HG02970 (cell line): ENCODE data around the gene C10orf53.
"Not testable (repeated sequence)": the region's sequence is repeated elsewhere in the genome, so short reads cannot be mapped to it uniquely, and the experiment has no call there.

Experiments used
- ATAC-seq: cut with Tn5 transposase; IDR thresholded peaks from one replicate; pipeline ENCODE4 v1.9.1; 2021; ENCODE audit warnings: mild to moderate bottlenecking, moderate library complexity, moderate number of reproducible peaks; ENCODE audit not compliant: unreplicated experiment, low FRiP score

C10orf53 gene

DNA sequence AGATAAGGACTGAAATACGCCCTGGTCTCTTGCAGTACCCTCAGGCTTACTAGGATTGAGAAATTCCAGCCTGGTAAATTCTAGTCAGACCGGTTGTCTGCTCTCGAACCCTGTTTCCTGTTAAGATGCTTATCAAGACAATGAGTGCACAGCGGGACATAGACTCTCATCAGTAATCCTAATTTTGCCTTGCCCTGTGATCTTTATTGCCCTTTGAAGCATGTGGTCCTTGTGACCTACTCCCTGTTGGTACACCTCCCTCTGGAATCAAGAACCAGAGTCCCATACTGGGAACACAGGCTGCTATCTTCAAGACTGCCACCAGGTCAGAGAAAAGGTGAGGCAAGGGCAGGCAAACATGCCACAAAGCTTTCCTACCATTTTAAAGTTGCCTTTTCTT is 7.2 kb downstream of the C10orf53 start:
- no peak for ATAC-seq

DNA sequence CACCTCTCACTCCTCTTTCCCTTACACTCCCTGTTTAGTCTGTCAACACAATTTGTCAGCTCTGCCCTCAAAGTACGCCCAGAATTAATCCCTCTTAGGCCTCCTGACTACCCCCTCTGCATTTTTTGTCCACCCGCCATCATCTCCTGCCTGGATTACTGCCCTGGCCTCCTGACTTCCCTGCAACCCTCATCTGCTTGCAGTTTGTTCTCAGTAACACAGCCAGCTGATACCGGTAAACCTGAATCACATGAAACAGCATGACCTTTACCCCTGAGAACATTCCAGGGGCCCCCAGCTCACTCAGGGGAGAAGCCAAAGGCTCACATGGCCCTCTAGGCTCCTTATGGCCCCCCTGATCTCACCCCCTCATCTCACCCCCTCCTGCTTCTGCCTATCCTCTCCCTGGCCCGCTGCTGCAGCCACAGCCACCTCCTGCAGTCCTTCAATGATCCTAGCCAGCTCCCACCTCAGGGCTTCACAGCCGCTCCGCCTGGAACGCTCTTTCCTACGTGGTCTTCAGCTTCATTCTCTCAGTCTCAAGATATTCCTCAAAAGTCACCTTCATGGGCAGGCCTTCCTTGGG is 8.9 kb downstream of the C10orf53 start:
- ATAC-seq: no peak

DNA sequence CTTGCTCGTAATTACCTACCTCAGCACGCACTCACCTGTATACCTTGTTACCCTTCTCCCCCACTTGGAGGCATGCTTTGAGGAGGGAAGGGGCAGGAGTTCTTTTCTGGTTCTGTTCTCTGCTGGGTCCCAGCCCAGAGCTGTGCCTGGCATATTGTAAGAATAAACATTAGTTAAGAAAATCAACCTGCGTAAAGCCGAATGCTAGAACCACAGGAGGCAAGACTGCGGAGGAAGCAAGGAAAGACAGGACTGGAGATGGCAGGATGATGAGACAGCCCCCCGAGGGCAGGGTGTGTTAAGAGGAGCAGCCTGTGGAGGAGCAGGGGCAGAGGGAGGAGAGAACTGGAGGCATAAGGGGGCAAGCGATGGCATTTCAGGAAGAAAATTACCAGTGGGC is 9.5 kb downstream of the C10orf53 start:
- ATAC-seq: no peak

DNA sequence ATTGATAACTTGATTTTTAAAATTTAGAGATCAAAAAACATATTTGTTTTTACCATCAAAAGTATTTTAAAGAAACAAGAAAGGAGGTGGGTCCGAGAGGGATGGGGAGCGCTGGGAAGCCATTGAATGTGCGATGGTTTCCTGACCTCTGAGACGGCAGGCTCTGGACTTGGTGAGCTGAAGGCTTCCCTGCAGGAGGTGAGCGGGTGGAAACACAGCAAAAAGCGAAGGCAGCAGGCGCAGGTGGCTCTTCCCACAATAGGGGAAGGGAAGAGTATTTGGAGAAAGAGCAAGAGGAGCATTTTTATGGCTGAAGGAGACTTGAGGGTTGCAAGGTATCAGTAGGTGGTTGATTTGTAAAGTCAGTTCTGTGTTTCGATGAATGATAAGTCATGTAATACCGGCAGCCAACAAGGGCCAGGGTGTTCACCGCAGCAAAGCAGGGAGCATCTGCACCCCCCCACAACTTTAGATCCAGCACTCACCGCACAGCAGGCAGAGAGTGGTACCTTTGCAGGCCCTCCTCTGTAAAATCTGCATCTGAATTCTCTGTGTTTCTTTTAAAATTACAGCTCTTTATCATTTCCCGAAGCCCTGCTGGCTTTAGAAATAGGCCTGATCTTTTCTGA is 10.5 kb downstream of the C10orf53 start:
- ATAC-seq: no peak

DNA sequence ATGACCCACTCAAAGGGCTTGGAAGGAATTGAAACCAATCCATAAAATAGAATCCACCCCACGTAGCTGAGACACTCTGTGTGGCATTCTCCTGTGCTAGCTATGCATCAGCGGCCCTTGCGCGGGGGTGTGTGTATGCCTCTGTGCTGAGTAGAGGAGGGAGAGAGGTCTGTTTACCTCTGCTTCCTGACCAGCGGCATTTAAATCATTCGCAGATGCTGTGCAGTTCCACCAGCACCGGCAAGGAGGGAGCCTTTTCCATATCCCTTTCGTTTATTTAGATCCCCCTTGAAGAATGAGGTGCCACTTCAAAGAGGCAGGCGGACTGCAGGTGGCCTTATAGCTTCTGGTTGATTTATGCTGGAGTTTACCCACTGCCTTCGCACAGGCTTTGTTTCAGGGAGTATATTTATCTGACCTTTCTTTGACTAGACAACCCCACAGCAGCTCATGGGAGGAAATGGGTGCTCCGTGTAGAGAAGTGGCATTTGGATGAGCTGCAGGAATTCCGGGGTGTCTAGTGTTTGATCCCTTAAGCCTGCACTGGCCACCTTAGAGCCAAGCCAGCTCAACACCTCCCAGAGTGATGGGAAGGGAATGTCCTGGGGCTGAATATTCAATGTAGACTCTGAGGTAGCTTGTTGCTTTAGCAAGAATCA is 11.4 kb downstream of the C10orf53 start:
- no peak for ATAC-seq

DNA sequence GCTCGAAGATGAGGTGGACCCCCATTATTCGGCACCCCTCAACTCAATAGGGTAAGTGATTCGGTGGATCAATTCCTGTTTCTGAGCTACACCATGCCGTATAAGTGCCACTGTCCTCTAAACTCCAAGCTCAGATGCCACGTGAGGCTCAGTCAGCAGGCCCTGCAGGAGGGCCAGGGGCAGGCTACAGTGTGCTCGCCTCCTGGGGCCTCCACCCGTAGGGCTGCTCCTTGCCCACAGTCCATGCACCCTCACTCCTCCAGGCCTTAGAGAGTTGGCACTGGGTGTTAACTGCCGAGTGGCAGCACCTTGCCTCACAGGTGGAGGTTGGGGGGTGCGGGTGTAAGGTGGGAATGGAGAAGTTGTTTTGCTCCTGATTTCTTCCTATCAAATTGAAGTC is 12.1 kb downstream of the C10orf53 start:
- no peak for ATAC-seq

DNA sequence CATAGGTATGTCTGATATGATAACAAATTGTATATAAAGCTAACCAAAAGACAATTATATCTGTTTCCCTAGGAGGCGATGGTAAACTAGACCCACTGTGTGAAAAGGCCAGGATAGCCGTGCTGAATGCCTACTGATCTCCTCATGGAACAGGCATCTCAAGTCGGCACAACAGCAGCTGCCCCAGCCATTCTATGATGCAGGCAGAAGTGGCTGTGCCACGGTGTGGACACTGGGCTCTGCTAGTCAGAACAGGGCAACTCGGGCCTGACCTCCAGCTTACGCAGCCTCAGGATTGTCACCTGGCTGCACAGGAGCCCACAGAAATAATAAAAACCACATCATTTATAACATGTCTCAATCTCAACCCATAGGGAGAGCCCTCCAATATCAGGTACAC is 15.0 kb downstream of the C10orf53 start:
- no peak for ATAC-seq

DNA sequence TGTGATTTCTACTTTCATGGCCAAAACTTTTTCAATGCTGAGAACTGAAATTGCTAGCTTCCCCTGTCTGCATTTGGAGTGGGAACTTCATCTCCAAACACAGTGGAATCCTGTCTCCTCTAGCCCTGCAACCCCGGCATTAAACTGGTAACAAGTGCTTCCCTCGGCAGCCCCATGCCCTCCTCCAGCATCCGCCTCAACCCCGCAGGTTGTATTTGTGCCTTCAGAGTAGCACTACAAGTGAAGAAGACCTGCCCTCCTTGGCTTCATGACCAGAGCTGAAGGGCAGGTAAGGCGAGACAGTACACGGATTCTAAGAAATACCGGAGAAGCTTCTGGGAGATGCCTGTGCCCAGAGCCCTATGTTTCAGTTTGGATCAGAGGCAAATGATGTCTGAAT is 16.9 kb downstream of the C10orf53 start:
- ATAC-seq: no peak

DNA sequence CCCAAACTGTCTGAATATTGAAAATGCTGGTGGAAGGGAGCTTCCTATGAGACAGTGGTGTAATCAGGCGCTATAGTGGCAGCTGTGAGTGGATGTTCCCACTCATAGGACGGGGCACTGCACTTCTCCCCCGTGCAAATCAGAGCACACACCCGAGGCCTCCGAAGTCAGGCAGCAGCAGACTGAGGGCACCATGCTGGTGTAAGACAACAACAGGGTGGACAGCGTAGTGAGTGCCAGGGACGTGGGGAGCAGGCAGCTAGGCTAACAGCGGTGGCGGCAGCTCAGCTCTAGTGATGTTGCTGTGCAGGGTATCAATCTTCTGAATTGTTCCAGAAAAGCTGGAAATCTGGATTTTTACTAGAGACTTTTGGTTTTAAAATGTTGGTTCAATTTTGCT is 19.2 kb downstream of the C10orf53 start:
- no peak for ATAC-seq

DNA sequence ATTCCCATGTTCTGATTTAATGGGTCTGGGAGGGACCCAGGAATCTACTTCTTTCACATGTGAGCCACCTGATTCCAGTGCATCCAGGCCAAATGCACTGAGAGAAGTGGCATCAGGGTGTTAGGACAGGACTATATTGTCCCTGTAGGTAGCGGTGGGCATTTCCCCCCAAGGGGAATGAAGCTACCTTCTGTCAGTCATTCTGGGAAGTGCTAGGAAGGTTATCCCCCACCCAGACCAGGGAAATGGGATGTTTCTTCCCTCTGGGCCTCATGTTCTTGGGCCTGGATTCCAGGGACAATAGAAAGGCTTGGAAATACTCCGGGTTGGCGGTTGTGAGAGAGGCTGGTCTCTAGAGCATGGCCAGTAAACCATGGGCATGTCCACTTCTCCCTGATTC is 20.8 kb downstream of the C10orf53 start:
- no peak for ATAC-seq

DNA sequence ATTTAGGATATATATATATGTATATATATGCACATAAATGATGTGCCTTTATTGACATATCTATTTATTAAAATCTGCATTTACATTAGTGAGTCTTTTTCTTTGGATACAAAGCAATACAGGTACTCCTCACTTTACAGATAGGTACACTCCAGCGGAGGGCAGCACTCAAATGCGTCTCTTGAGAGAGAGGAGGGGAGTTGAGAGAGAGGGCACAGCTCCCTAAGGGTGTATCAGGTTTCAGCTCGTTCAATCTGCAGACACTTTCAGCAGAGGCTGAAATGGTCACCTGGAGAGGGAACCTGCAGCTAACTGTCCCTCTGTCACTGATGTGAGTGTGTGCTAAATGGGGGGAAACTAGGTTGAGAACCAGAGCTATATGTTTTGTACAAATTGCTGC is 21.5 kb downstream of the C10orf53 start:
- ATAC-seq: no peak

DNA sequence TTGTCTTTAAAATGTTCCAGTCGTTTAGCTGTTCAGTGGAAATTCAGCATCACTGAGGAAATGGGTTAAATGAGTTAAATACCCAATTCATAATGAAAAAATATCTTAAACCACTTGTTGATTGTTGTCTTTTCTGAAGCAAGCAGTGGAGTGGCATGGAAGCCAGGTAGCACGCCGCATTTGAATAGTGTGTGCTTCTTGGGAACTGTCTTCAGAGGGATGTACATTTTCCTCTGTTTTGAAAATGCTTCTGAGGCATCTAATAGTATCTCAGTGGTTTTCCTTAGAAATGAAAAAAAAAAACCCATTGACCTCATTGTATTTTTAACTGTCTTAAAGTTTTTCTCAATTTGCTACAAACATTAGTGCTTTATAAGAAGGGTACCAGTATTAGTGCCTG is 28.1 kb downstream of the C10orf53 start:
- ATAC-seq: no peak

DNA sequence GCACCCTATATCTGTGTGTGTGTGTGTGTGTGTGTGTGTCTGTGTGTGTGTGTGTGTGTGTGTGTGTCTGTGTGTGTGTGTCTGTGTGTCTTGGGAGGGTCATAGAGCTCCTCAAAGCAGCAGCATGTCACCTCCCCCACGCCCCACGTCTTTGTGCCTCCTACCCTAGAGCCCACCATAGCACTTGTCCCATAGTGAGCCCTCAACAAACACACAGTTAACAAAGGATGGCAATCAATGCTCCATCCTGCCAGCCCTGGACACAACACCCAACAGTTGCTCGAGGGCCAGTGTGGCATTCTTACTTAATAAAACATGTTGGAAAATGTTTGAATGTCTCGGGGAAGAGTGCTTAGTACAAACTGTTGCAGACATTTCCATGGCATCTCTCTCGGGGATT is 30.5 kb downstream of the C10orf53 start:
- no peak for ATAC-seq

DNA sequence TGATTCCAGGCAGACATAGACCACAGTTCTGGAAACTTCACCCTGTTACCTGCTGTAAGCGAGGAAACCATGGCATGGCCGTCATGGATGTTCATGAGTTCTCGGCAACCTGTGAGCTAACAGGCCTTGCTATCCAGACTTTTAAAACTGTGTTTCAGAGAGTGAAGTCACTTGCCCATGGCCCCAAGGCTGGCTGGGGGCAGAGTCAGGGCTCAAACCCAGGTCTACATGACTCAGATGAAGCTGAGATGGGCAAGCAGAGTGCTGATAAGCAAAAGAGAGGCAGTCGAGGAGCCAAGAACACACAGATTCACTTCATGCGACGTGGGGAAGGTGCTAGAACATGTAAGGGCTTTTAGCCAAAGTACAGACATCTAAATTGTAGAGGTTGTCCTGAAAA is 31.5 kb downstream of the C10orf53 start:
- no peak for ATAC-seq

DNA sequence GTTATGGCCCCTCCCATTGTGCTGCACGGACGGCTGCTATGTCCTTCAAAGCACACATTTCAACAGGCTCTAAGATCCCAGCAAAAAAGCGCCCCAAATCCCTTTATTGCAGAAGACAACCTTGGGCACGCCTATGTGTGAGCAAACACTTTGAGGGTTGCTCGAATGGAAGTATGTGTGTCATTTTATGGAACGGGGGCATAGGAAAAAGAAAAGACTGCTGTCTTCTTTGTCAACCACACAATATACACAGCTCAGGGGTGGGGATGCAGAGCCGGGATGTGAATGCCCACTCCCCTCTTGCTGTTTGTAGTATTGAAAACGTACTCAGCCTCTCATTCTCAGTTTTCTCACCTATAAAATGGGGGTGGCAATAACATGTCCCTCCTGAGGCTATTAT is 32.0 kb downstream of the C10orf53 start:
- ATAC-seq: no peak

DNA sequence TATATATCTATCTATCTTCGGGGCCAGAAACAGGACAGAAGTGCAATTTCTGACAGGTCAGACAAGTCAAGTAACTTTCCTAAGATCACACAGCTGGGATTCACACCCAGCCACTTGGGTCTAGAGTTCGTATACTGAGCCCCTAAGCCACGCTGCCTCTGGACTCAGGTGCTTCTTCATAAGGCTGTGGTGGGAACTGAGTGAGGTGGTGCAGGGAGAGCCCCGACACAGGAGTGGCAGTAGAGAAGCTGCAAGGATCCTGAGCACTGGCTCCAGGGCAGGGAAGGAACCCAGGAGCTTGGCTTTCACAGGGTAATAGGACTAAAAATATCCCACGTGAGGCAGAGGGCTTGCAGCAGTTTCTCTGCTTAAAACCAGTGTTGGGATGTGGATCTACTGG is 33.8 kb downstream of the C10orf53 start:
- ATAC-seq: no peak

DNA sequence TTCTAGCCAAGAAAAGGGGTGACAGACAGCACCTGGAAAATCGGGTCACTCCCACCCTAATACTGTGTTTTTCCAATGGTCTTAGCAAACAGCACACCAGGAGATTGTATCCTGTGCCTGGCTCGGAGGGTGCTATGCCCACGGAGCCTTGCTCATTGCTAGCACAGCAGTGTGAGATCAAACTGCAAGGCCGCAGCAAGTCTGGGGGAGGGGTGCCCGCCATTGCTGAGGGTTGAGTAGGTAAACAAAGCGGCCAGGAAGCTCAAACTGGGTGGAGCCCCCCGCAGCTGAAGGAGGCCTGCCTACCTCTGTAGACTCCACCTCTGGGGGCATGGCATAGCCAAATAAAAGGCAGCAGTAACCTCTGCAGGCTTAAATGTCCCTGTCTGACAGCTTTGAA is 35.7 kb downstream of the C10orf53 start:
- not testable (repeated sequence) for ATAC-seq

DNA sequence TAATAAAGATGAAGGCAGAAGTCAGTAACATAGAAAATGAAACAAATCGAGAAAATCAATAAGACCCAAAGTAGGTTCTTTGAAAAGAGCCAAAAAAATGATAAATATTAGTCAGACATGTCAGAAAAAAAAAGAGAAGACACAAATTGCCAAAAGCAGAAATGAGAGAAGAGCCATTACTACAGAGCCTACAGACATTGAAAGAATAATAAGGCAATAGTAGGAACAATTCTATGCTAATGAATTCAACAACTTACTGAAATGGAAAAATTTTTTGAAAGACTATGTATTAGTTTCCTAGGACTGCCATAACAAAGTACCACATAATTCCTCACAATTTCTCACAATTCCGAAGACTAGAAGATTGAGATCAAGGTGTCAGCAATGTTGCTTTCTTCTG is 47.1 kb downstream of the C10orf53 start:
- ATAC-seq: no peak

DNA sequence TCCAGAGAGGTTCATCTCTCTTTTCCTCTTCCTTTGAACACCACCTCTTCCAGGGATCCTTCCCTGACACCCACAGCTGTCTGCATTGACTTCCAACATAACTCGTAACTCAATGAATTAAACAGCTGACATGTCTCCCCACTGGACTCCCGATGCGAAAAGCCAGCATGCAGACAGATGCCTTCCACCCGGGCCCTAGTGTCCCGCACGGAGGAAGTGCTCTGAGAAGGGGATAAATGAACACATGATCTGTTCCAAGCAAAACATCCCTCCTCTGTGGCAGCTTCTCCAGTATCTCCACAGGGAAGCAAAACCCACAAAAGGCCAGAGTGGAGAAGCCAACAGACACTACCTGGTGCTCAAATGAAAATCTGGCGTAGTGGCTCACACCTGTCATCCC is 54.4 kb downstream of the C10orf53 start:
- ATAC-seq: no peak

DNA sequence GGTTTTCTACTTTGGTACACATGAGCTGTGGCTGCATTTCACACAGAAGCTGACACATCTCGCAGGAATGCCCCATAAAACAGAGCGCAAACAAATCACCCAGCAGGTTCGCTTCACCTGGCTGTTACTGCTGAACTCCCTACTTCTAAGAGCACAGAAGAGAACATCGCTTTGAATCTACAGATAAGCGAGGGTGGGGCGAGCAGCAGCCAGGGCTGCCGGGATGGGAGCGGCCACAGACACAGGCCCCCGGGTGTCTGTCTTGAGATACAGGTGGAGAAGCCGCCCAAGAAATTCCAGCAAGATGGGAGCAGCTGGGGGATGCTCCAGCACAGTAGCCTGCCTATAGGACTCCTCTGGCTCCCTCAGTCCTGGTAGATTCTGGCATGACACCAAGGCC is 55.2 kb downstream of the C10orf53 start:
- no peak for ATAC-seq

DNA sequence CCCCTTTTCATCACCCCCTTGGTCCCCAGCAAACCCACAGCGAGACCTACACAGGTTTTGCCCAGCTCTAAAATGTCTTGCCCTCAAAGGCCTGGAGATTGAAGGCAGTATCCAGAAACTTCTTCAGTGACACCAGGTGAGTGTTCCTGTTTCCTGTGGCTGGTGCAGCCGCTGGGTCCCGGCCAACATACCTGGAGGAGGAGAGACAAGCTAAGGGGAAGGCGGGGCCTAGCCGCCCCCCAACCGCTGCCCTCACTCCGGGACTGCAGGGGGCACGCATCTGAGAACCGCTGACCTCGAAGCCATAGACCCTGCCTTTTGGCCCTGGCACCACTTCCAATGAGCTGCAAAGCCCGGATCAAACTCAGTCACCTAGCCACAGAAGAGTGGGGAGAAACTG is 55.7 kb downstream of the C10orf53 start:
- ATAC-seq: no peak

DNA sequence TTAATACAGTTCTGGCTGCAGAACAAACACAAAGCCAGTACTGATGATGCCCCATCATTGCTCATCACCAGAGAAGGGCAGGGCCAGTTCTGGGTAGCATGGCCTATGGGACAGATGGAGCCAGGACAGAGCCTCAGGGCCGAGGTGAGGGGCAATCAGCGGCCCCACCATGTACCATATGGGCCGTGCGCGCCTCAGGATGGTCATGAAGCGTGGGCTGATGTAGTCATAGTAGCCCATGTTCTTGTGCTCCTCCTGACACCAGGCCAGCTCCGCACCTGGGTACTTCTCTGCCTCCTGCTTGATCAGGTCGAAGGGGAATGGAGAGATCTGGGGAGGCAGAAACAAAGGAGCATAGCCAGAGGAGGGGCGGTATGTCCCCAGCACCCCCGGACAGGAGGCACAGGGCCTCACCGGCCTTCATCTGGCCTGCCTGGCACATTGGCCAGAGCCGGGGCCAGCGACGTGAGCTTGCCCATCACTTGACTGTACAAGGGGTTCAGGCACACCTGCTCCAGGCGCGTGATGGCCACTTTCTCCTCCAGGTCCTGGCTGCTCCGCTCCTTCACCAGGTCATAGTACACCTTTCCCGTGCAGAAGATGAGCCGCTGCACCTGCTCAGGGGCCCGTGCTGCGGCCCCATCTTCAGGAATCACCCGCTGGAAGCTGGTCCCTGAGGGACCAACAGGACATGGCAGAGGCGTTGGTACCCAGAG is 56.6 kb downstream of the C10orf53 start:
- ATAC-seq: no peak
